Measurements from ENCODE around the gene GNA14.
A peak's percentile ranks its signal among the peaks of the same experiment; 100 is the strongest.

Gene GNA14

GRCh38 chr9:77435688-77436087, 212.4 kb downstream of the GNA14 start:
- no peak for TF ChIP-seq CTCF (conservative IDR thresholded peaks at IDR 0.05)
- no peak overlapping the region for H3K27ac ChIP-seq

GRCh38 chr9:77435277-77435676, 212.8 kb downstream of the GNA14 start:
- TF ChIP-seq CTCF (conservative IDR thresholded peaks at IDR 0.05) = no peak
- H3K27ac ChIP-seq = no peak overlapping the region

- no peak overlapping the region for H3K27ac ChIP-seq
- TF ChIP-seq CTCF (conservative IDR thresholded peaks at IDR 0.05) = peak; percentile 100
Observed at GRCh38 chr9:77433675-77434445, 214.3 kb downstream of the GNA14 start.

GRCh38 chr9:77432053-77432452, 216.1 kb downstream of the GNA14 start:
- no peak for TF ChIP-seq CTCF (conservative IDR thresholded peaks at IDR 0.05)
- no peak overlapping the region for H3K27ac ChIP-seq

GRCh38 chr9:77429928-77430327, 218.2 kb downstream of the GNA14 start:
- no peak overlapping the region for H3K27ac ChIP-seq
- no peak for TF ChIP-seq CTCF (conservative IDR thresholded peaks at IDR 0.05)

- no peak overlapping the region for H3K27ac ChIP-seq
- TF ChIP-seq CTCF (conservative IDR thresholded peaks at IDR 0.05) = no peak
Observed at GRCh38 chr9:77427256-77427927, 220.7 kb downstream of the GNA14 start.

- TF ChIP-seq CTCF (conservative IDR thresholded peaks at IDR 0.05) = no peak
- no peak overlapping the region for H3K27ac ChIP-seq
Observed at GRCh38 chr9:77426712-77427111, 221.4 kb downstream of the GNA14 start.
